Stimulated activated CD8-positive, alpha-beta memory T cell treated with anti-CD3 and anti-CD28 coated beads, Interleukin-4, amount 100 ng/mL, for 48 hours (primary cell): ENCODE measurements around the gene PRDM16.

Experiments used
- DNase-seq: peaks from one replicate; pipeline ENCODE4 v3.0.0-alpha.2; 2020

Gene PRDM16

GRCh38 chr1:3217181-3217641 lies 148.2 kb downstream of the PRDM16 start:
- no peak for DNase-seq

- DNase-seq, result no peak
Observed at GRCh38 chr1:3217979-3218679, 149.1 kb downstream of the PRDM16 start.

GRCh38 chr1:3219005-3219790 lies 150.2 kb downstream of the PRDM16 start:
- DNase-seq, result no peak

GRCh38 chr1:3219791-3220467 lies 150.9 kb downstream of the PRDM16 start:
- DNase-seq, result no peak

- DNase-seq, result no peak
Observed at GRCh38 chr1:3221112-3222041, 152.4 kb downstream of the PRDM16 start.

GRCh38 chr1:3222042-3222692 lies 153.2 kb downstream of the PRDM16 start:
- DNase-seq, result no peak

- DNase-seq, result no peak
Observed at GRCh38 chr1:3225661-3226060, 156.7 kb downstream of the PRDM16 start.

- DNase-seq, result no peak
Observed at GRCh38 chr1:3226191-3226590, 157.2 kb downstream of the PRDM16 start.

- DNase-seq, result no peak
Observed at GRCh38 chr1:3226701-3227350, 157.8 kb downstream of the PRDM16 start.

- no peak for DNase-seq
Observed at GRCh38 chr1:3227351-3227704, 158.3 kb downstream of the PRDM16 start.

- no peak for DNase-seq
Observed at GRCh38 chr1:3227893-3228292, 158.9 kb downstream of the PRDM16 start.

- DNase-seq, result no peak
Observed at GRCh38 chr1:3229081-3229725, 160.2 kb downstream of the PRDM16 start.

- no peak for DNase-seq
Observed at GRCh38 chr1:3230553-3230952, 161.6 kb downstream of the PRDM16 start.

GRCh38 chr1:3231245-3231644 lies 162.2 kb downstream of the PRDM16 start:
- no peak for DNase-seq

- DNase-seq, result no peak
Observed at GRCh38 chr1:3231826-3232225, 162.8 kb downstream of the PRDM16 start.

GRCh38 chr1:3233031-3233430 lies 164.0 kb downstream of the PRDM16 start:
- no peak for DNase-seq

- DNase-seq, result no peak
Observed at GRCh38 chr1:3233551-3233950, 164.5 kb downstream of the PRDM16 start.

- no peak for DNase-seq
Observed at GRCh38 chr1:3234281-3234680, 165.3 kb downstream of the PRDM16 start.

GRCh38 chr1:3234956-3235355 lies 166.0 kb downstream of the PRDM16 start:
- no peak for DNase-seq

- DNase-seq, result no peak
Observed at GRCh38 chr1:3235496-3235895, 166.5 kb downstream of the PRDM16 start.

- no peak for DNase-seq
Observed at GRCh38 chr1:3236361-3236760, 167.4 kb downstream of the PRDM16 start.
